Activated CD4-positive, CD25-positive, alpha-beta regulatory T cell treated with anti-CD3 and anti-CD28 coated beads, Interleukin-2, amount 50 U/mL, for 16 hours (primary cell): ENCODE results near the gene SLC43A1.
"Not testable (repeated sequence)": the region's sequence is repeated elsewhere in the genome, so short reads cannot be mapped to it uniquely, and the experiment has no call there.

ENCODE experiments used
- DNase-seq: peaks from one replicate; pipeline ENCODE4 v3.0.0-alpha.2; 2020; ENCODE audit warnings: low read depth, low spot score

The SLC43A1 gene

DNA sequence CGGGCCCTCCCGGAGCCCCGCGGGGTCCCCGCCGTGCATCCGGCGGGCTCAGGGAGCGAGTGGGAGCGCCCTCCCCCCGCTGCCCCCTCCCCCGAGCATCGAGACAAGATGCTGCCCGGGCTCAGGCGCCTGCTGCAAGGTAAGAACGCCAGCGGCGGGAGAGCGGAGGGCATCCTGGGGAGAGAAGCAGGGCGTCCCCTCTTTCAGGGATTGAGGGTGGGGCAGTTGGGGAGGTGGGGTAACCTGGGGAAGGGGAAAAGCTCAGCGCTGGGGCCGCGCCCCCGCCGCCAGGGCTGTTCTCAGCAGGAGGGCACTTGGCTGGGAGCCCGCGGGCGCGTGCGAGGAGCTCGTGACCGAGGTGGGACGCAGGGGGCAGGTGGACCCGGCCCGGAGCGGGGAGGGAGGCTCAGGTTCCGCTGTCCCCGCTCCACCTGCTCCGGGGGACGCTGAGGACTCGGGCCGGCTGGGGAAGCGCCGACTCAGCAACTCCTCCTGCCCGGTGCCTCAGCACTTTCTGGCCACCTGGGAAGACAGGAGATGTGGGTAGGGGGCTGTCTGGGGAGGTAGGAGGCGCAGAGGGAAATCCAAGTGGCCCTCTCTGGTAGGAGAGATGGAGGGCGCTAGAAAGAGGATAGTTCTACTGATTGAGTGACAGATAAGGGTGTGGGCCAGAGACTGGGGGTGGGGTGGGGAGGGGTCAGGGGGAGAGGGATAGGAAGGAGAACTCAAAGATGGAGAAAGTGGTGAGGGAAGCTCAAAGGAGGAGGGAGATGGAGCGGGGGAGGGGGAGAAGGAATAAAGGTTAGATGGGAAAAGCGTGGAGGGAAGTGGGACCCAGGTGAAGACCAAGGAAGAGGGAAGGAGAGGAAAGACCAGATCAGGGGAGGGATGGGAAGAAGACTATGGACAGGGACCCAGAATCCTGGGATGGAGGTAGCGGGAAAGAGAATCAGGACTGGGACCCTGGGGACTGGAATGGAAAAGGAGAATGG, 54.4 kb downstream of the SLC43A1 start:
- no peak for DNase-seq

GRCh38 chr11:57460022-57460757, 55.3 kb downstream of the SLC43A1 start, which contains the start of gene RTN4RL2:
RTN4RL2 (plus strand) TSS chr11:57460528; CDS start chr11:57460866, 338 bp downstream.
- DNase-seq: no peak

DNA sequence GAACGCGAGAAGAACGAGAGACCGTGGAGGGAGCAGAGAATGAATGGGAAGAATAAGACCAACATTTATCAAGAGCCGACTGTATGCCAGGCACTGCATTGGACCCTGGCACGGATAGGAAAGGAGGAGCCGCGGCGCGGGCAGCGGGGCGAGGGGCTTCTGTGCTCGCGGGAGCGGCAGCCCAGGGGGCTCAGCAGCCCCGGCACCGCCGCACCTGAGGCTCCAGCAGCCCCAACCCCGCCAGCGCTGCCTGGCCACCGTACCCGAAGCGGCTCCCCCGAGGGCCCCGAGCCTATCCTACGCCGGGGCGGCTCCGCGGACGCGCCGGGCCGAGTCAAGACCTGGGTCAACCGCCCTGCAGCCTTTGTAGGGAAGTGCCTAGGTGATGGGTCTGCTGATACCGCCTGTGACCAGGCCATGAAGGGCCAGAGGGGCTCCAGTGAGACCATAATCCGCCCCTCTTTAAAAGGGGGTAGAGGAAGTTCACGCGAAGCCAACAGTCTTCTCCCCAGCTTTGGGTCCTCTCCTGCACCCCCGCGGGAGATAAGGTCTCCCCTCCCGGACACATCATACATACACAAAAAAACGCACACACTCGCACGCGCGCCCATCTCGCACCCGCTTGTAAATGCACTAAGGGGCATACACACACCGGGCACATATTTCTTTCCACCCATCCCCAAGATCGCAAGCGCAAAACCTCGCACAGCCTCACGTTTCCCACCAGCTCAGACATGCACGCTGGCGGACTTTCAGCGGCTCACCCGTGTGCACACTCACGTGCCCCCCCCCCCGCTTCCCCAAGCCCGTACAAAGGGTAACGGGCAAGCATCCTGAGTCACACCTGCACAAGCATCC, 56.1 kb downstream of the SLC43A1 start:
- no peak for DNase-seq

- DNase-seq: no peak
These were observed 56.9 kb downstream of the SLC43A1 start for GRCh38 chr11:57458410-57459163.

DNA sequence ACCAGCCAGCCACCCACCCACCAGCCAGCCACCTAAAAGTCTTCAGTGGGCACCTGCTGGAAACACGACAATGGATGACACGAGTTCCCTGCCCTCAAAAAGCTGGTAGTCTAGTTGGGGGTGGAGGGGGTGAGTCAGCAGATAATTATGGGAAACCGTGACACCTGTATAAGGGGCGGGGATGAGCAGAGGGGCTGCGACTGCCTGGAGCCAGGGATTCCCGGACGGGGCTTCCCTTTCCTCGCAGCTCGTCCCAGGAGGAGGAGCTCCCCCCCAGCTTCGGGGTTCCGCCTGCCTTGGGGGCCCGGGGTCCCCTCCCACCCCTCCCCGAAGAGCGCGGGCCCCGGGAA, 57.5 kb downstream of the SLC43A1 start:
- DNase-seq: no peak

DNA sequence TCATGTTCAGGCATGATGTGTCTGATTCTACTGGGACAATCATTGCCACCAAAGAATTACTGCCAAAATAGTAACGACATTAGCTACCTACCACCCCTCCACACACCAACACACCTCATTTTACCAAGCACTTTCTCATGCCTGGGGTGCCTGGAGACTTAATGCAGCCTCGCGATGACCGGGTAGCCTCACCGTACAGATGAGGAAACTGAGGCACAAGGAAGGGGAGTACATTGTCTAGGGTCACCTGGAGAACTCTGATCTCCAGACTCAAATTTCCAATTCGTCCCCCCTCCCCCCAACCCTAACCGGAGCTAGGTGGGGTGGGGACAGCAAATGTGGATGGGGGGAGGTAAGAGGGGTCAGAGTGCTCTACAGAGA, 57.9 kb downstream of the SLC43A1 start:
- no peak for DNase-seq

GRCh38 chr11:57456960-57457642, 58.4 kb downstream of the SLC43A1 start:
- DNase-seq: peak; percentile 51

DNA sequence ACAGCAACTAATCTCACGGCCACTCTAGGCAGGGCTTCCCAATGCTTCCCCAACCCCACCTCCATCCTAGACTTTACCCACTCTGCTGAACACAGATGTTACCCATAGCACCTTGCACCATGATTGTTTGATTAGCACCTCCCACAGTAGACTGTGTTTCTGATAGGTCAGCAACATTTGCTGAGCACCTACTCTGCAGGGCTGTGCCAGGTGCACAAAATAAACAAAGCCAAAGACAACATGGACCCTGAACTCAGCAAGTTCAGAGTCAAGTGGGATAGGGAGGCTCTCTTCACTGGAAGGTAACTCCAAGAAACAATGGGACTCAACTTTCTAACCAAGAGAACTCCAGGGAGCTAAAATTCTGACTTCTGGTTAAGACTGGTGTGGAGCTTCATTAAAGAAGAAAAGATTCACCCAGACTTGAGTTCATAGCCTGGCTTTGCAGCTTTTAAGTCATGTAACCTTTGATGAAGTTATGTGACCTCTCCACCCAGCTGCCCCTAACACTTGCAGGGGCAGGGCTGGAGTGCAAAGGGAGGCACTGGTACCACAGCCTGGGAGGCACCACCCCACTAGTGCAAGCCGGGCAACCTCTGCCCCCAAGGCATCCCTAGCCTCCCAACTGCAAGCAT, 61.8 kb downstream of the SLC43A1 start:
- DNase-seq: no peak

GRCh38 chr11:57446055-57446454, 69.4 kb downstream of the SLC43A1 start:
- no peak for DNase-seq

- DNase-seq: not testable (repeated sequence)
These were observed 70.4 kb downstream of the SLC43A1 start for GRCh38 chr11:57445122-57445394.

- no peak for DNase-seq
These were observed 71.0 kb downstream of the SLC43A1 start for GRCh38 chr11:57444362-57445121.

GRCh38 chr11:57440744-57441414, 74.6 kb downstream of the SLC43A1 start:
- no peak for DNase-seq

DNA sequence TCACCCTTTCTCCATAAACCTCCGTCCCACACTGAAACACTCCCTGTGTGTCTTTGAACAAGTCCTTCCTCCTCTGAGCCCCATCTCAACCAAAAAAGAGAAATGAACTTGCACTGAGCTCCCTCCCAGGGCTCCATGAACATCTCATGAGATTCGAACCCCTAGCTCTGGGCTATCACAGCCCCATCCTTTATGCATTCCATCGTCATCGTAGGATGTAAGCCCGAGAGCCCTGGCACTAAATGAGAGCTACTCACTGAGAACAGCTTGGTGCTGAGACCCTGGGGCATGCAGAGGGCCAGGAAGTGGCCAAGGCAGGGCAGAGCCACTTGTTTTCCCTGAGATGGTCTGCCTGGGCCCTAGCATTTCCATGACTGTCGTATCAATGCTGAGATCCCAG, 75.7 kb downstream of the SLC43A1 start:
- DNase-seq: no peak

DNA sequence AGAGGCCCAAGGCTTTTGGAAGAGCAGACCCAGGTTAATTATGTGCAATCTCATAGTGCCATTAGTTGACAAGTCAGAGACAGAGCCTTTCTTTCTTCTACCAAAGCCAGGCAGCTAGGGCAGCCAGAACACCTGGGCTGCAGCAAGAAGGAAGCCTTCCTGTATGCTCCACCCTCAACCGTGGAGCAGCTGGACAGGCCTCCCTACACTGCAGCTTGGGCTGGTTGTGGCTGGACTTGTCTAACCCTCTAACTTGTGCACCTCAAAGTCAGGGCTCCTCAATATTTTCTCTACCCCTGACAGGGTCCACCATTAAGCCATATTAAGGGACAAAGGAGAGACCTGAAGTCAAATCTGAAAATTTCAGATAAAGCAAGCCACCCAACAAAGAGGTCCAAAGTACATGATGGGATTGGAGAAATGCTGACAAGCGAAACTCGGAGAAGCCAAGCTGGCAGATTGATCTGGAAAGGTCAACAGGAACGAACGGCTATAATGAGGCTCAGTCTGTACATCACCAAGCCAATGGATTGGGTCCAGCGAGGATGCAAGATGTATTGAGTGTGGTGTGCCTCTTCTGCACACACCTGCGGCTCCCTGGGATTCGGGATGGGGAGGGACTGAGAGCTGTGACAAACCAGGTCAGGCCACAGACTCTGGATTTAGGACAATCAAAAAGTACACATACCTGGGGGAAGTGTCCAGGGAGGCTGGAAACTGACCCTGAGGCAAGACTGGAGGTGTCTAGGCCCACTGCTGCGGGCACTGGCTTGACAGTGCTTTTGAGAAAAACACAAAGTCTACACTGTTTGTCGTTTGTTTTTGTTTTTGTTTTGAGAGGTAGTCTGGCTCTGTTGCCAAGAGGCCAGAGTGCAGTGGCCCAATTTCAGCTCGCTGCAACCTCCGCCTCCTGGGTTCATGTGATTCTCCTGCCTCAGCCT, 76.9 kb downstream of the SLC43A1 start:
- DNase-seq: no peak

GRCh38 chr11:57436031-57436430, 79.5 kb downstream of the SLC43A1 start:
- no peak for DNase-seq

DNA sequence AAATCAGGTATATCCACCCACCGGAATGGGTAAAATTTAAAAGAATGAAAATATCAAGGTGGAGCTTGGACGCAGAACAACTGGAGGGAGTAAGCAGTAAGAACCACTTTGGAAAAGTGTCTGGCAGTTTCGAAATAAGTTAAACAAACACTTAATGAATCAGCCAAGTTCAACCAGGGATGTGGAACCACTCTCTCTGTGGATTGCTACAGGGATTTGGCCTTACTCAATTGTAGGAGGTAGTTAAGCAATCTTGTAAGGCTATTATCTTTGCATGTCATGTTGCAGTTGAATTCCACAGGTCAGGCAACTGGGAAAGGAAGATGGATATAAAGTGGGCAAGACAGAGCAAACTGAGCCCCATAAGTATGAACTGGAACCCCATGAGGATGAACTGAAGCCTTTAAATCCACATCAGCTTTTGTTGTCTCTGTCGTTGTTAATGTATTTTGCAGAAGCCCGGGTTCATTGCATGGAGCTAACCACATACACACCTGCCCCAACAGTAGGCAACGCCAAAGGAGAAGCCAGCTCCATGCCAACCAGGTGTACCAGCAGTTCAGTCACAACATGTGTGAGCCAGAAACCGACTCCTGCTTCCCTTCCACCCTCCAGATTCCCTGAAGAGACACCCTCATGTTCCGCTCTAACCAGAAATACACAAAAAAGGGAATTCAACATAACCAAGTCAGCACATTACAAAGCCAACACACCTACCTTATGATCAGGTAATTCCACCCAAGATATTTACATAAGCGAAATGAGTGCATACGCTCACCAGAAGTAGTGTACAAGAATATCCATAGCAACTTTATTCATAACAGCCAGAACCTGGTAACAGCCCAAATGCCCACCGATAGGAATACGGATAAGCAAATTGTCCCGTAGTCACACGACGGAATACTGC, 80.6 kb downstream of the SLC43A1 start:
- DNase-seq: no peak
